Measurements from ENCODE around the gene PWP2.

PWP2 gene

GRCh38 chr21:44107026-44107501, at the start of gene PWP2:
Gene PWP2, plus strand, starts transcription at chr21:44107399. Its CDS starts 18 bp downstream, at chr21:44107417.
- DNase-seq = peak; percentile 66

GRCh38 chr21:44057960-44058651, 49.1 kb upstream of the PWP2 start:
- DNase-seq = no peak

DNA sequence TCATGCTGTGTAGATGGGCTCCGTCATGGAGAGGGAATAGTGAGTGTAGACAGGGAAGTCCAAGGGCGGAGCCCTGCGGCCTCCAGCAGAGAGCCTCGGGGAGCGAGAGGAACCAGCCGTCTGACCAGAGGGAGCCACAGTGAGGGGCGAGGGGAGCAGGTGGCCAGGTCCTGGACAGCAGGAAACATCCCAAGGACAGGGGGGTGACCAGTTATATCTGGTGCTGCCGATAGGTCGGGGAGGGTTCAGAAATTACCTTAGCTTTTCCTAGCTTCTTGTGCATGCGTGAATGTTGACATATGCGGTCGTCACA, 48.6 kb upstream of the PWP2 start:
- no peak for DNase-seq

- DNase-seq = no peak
Measured at GRCh38 chr21:44058981-44059380, 48.2 kb upstream of the PWP2 start.

DNA sequence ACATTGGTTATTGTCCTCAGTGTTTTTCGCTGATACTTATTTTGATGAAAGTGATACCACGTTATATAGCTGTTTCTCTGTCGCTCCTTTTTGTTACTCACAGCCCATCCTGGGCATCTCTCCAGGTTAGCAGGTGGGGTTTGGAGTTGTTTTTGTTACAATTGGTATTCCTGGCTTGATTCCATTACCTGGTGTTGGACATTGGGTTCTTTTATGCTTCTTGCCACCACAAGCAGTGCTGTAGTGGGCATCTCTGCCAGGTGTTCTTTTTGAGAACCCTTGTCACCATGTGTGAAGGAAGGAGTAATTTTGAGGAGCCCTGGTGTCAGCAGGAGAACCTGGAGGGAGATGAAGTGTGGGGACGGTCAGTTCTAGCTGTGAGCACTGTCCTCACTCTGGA, 47.5 kb upstream of the PWP2 start:
- no peak for DNase-seq

GRCh38 chr21:44062380-44062779, 44.8 kb upstream of the PWP2 start:
- no peak for DNase-seq

DNA sequence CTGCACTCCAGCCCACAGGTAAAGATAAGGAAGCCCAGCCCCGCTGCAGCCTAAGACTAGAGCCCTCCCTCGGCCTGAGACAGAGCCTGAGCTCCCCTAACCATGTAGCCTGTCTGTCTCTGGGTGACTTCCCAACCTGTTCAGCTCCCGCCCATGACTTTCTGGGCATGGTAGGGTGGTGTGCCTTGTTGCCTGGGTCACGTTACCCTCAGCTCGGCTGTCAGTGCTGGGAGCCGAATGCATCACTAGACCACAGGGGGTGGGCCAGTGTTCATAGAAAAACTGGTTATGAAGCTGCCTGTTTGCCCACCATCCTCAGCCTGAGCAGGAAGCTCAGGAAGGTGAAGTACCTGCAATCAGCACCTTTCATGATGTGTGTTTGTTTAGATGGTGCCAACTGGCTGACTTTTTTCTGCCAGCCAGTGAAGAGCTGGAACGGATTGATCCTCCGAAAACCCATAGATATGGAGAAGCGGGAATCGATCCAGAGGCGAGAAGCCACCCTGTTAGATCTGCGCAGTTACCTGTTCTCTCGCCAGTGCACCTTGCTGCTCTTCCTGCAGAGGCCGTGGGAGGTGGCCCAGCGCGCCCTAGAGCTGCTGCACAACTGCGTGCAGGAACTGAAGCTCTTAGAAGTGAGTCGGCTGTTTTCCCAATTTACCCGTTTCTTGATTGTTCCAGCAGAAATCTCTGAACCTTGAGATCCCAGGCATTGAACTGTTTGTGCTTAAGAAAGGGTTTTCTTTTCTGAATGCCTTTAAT, 43.9 kb upstream of the PWP2 start:
- no peak for DNase-seq

- DNase-seq = no peak
Measured at GRCh38 chr21:44064852-44065403, 42.3 kb upstream of the PWP2 start.

DNA sequence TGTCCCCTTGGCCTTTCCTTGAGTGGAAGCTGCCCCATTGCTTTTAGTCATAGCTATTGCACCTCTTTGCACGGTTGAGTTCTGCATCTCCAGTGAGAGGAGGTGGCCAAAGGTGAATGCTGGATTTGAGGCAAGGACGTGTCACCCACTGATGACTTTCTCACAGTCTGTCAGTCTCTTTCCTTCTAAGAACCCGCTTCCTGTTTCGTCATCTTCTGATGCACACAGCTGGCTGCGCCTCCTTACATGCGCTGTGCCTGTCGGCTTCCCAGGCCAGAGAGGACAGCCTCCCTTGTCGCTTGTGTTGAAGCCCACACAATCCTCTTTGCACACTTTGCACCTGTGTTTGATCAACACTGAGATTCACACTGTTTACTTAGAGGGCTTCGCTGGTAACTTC, 41.8 kb upstream of the PWP2 start:
- DNase-seq = peak; percentile 75

DNA sequence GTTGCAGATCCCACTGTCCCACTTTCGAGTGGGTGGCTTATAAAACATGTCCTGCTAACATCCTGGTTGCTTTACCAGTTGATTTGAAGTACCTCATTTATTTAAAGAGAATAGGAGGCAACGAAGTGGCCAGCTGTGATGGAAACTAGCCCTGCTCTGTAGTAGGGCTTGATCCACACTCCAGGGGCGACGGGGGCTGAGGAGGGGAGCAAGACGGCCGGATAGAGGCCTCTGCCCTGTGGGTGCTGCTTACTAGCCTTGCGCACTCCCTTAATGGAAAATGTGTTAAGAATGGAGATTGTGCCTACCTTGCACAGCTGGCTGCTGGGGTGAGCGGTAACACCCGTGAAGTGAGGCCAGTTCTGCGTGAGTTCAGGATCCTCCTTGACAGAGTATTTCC, 41.1 kb upstream of the PWP2 start:
- no peak for DNase-seq

- DNase-seq = no peak
Measured at GRCh38 chr21:44067011-44067839, 40.0 kb upstream of the PWP2 start.

DNA sequence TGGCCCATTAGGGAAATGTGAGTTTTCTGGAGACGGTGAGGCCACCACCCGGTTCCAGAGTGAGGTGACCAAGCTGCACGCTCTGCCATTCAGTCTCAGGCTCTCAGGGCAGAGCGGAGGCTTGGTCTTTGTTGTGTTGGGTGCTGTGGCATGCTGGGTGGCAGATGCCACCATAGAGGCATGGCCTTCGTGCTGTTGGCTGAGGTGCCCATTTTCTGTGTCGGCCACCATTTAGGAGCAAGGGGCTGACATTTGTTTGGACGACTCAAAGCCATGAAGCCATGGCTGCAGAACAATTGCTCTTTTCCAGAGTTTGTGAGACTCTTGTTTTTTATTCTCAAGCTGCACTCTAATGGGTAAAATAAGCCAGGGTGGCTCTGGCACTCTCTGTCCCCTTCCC, 36.8 kb upstream of the PWP2 start:
- DNase-seq = no peak

- no peak for DNase-seq
Measured at GRCh38 chr21:44071359-44072104, 35.7 kb upstream of the PWP2 start.

DNA sequence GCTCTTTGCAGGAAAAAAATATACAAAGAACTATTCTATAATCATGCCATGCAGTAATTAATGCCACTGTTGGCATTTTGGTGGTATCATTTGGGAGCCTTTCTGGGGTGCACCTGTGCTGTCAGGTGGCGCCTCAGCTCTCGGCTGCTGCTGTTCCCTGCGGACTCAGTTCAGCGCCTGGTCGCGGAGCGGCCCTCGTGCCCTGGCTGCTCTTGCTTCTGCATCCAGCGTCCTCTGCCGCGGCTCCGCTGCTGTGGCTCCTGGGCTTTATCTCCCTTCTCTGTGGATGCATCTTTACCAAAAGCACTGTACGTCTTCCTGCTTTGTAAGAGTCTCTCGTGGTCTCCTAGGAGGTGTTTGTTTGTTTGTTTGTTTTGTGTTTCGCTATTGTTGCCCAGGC, 35.1 kb upstream of the PWP2 start:
- no peak for DNase-seq

DNA sequence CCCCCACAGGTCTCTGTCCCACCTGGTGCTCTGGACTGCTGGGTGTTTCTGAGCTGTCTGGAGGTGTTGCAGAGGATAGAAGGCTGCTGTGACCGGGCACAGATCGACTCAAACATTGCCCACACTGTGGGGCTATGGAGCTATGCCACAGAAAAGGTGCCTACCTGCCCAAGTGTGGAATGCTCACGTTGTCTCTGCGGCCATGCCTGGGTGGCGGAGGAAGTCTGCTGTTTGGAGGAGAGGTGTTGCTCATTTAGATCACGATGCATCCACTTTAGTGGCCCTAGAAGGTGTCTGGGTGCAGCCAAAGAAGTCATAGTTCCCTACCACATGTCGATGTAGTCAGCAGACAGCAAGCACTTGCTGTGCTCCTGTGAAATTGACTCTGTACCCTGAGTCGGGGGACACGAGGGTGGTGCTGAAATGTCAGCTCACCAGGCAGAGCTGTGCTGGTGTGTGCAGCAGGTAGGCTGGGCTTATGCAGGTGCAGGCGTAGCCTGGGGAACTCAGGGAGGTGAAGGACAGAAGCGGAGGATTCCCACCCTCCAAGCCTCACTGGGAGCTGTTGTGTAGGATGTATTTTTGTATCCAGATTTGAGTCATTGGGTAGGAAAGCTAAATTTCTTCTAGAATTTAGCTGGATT, 32.8 kb upstream of the PWP2 start:
- DNase-seq = no peak

DNA sequence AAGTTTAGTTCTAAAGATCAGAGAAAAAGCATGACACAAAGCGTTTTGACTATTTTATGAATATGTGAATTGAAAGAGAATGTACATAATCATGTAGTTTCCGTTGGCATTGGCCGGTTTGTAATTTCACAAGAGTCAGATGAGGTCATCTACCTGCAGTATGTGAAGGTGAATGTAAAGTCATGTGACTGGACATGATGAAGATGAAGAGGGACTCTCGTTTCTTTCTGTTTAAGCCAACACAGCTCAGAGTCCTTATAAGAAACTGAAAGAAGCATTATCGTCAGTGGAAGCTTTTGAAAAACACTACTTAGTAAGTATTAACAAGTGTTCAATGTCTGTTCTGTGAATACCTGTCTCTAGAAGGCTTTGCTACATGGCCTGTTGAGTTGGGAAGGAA, 30.9 kb upstream of the PWP2 start:
- DNase-seq = no peak

GRCh38 chr21:44078411-44078981, 28.7 kb upstream of the PWP2 start:
- no peak for DNase-seq

GRCh38 chr21:44079446-44079845, 27.8 kb upstream of the PWP2 start:
- no peak for DNase-seq

GRCh38 chr21:44079846-44080245, 27.4 kb upstream of the PWP2 start:
- no peak for DNase-seq

GRCh38 chr21:44082648-44083440, 24.4 kb upstream of the PWP2 start:
- DNase-seq = no peak
